HG02943 (cell line): Measurements from ENCODE around the gene DIO1.

ENCODE experiments used
- ATAC-seq: cut with Tn5 transposase; IDR thresholded peaks from one replicate; pipeline ENCODE4 v1.9.1; 2021; ENCODE audit warnings: mild to moderate bottlenecking, low read depth, moderate library complexity; ENCODE audit not compliant: unreplicated experiment

DIO1 gene

GRCh38 chr1:53892911-53893310 lies 1.1 kb upstream of the DIO1 start:
- no peak for ATAC-seq

DNA sequence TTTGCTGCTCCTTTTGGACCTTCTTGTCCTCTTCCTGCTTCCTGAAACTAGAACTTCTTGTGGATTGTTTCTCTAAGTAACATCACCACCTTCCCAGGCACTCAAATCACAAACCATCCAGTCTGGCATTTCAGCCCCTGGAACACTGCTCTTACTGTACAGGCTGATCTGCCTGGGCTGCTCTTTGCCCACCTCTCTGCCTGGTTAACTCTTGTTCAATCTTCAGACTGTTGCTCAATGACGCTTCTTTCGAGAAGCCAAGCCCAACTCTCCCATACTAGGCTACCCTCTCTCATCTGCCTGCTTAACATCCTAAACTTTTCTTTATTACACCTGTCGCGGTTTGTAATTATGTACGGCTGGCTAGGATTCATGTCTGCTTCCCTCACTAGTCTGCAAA lies 657 bp downstream of the DIO1 start:
- ATAC-seq, result no peak

DNA sequence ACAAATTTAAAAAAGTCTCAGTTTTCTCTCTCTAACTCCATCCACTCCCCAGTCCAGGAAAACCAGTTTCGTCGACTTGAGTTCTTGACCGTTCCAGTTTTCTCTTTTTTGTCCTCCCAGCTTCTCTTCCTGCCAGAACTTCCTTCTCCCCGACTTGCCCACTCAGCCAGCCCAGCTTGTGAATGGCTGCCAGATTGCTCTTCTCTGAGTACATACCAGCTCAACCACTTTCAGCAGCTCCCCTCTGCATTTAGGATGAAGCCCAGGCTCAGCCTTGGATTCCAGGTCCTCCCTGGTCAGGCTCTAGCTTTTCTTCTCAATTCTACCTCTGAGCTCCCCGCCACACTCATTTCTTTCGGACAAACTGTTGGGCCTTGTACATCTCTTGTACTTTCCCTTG lies 1.4 kb downstream of the DIO1 start:
- no peak for ATAC-seq

DNA sequence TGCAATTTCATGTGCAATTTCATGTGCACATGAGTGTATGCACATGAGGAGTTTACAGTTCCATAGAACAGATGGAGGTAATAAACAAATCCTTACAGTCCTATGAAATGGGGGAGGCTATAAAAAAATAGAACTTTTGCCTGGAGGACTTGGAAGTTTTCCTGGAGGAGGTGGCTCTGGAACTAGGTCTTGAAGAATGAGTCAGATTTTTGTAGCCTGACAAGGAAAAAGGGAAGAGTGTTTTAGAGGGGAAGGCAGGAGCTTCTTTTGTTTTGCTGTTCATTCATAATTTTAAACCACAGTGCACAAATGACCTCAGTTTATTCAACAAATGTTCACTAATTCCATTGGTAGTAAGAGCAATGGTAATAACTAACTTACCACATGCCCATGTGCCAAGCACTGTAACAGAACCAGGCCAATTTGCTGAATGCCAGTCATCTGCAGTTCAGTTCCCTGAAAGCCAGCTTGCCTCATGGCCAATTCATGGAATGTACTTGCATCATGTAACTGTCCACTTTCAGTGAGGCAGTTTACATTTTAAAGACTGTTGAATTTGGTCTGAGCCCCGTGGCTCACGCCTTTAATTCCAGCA lies 2.7 kb downstream of the DIO1 start:
- ATAC-seq, result no peak

- ATAC-seq, result no peak
These were observed 5.2 kb downstream of the DIO1 start for GRCh38 chr1:53899206-53899628.

- no peak for ATAC-seq
These were observed 5.7 kb downstream of the DIO1 start for GRCh38 chr1:53899708-53900107.

DNA sequence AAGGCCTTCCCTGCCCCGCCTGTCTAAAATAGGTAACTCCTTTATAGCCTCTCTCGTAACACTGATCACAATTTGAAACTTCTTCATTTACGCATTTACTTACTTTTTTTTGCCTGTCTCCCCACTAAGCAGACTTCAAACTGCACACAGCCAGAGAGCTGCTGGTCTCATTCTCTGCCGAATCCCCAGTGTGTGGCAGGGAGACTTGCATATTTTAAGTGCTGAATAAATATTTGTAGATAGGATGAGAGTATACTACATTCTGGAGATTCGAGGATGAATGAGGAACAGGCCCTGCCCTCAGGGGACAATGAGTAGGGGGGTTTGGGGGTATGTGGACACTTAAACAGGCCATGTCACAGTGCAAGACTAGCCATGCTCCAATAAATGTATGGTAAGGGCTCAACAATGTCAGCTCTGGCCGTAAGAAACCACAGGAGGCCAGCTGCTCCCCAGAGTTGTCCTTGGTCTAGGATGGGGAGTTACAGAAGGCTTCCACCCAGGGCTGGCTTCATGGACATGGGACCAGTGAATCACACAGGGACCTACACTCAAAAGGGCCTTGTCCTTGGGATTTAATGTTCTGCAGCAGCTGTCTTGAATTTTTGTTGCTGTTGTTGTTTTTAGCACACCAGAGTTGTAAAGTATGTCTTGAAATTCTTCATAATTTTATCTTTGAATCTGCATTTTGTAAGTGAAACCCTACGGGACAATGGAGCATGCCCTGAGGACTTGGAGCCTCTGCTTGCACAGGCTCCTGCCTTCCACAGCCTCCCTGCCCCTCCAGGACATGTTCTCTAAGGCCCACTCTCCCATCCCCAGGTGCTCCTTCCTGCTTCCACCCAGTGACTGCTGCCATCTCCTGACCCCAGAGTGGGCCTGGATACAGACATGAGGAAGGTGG lies 8.5 kb downstream of the DIO1 start:
- no peak for ATAC-seq

- ATAC-seq, result no peak
These were observed 11.5 kb downstream of the DIO1 start for GRCh38 chr1:53905509-53905908.

DNA sequence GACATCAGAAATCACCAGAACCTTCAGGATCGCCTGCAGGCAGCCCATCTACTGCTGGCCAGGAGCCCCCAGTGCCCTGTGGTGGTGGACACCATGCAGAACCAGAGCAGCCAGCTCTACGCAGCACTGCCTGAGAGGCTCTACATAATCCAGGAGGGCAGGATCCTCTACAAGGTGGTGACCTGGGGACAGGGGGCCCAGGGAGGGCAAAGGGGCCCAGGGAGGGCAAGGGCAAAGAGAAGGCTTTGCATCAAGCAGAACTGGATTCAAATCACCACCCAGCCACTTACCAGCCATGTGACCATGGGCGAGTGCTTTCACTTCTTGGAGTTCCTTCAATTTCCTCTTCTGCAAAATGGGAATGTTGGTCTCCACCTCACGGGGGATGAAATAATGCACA lies 12.1 kb downstream of the DIO1 start:
- no peak for ATAC-seq

- ATAC-seq, result no peak
These were observed 16.0 kb downstream of the DIO1 start for GRCh38 chr1:53909946-53910345.

DNA sequence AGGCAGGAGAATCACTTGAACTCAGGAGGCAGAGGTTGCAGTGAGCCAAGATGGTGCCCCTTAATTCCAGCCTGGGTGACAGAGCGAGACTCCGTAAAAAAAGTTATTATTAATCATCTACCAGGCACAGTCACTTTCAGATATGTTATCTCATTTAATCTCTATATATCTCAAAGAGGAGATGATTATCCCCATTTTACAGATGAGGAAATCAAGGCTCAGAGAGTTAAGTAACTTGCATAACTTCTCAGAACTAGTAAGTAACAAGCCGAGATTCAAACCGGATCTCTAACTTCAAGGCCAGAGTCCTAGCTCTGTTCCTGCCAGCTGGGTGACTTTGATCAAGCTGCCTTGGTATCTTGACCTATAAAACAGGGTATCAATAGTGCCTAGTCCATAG lies 17.5 kb downstream of the DIO1 start:
- no peak for ATAC-seq

DNA sequence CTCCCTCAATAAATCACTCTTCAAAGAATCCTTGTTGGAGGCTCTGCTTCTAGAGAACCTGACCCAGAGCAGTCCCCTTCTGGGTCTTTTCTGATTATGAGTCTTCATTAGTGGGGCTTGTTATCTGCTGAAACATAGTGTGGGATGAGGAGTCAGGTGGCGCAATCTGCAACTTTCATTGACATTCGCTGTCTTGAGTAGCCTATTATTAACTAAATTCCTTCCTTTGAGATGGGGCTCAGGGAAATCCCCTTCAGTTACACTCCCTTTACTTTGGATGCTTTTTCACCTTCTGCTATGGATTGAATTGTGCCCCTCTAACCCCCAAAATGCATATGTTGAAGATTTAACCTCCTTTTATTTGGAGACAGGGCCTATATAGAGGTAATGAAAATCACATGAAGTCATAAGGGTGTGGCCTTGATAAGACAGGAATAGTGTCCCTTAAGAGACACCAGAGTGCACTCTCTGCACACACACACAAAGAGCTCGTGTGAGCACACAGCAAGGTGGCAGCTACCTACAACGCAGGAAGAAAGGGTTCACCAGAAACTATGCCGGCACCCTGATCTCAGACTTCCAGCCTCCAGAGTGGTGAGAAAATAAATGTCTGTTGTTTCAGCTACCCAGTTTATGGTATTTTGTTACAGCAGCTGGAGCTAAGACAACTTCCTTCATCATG lies 19.5 kb downstream of the DIO1 start:
- no peak for ATAC-seq

DNA sequence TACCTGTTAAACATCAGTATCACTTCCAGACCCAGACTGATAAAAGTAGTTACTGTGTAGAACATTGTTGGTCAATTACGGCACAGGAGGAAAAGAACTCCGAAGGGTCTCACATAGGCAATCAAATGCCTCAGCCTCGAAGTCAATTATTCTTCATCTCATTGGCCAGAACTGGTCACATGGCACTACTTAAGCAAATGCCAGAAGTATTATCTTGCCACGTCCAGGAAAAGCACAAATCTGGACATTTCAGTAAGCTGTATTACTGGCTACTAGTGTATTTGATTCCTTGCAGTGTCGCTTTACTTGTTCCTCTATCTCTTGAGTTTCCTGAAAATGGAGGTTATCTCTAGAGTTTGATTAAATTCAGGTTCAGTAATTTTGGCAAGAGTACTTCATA lies 24.4 kb downstream of the DIO1 start:
- no peak for ATAC-seq

DNA sequence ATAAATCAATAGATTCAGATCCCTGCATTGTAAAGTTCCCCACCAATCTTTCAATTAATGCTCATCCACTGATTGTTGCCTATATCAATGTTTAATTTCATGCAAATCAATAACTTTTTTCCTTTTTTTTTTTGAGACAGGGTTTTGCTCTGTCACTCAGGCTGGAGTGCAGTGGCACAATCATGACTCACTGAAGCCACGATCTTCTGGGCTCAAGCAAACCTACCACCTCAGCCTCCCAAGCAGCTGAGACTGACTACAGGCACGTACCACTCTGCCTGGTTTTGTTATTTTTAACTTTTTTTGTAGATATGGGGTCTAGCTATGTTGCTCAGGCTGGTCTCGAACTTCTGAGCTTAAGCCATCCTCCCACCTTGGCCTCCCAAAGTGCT lies 25.7 kb downstream of the DIO1 start:
- no peak for ATAC-seq

DNA sequence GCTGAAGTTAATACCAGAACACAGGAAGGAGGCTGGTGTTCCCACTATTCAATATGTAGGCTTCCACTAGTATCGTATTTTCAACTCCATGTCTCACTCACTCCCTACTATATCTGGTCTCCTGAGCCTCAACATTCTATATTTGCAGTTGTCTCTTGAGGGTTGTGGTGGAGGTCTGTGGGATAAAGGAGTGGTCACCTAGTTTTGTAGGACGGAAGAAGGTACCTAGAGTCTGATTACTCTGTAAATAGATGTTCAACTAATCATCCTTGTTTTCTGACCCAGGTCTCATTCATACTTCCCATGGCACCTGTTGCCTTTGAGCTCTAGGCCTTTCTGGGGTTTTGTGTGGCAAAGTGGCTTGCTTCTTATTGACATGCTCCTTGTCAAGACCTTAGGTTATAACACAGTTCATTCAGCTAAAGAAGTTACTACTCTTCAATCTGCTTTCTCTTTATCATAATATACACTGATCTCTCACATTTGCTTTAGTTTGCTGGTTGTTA lies 33.4 kb downstream of the DIO1 start:
- ATAC-seq, result no peak

DNA sequence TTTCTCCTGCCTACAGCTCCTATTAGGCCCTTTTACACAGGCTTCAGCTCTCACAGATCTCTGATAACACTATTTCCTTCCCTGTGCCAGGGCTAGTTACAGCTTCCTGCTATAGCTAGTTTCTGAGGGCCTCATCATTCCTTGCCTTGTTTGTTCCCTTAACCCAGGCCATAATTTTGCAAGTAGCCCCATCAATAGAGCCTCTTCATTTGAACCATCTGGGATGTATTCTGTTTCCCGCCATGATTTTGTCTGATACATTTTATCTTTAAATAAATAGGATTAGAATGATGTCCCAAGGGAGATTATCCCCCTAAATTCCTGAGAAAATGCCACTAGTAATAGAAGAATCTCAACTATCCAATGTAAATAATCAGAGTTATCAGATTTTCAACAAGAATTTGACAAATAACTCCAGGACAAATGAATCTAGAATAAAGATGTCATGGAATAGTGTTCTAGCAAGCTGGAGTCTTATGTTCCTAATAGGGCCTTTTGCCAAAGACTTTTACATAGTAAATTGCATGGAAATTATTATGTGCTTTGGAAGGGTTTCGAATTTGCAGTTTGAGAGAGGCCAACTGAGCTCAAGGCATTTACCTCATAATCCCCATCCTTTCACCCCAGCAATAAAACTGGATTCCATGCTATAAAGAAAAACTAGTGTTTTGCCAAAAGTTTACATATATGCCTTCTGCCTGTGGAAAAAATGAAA lies 35.4 kb downstream of the DIO1 start:
- no peak for ATAC-seq

DNA sequence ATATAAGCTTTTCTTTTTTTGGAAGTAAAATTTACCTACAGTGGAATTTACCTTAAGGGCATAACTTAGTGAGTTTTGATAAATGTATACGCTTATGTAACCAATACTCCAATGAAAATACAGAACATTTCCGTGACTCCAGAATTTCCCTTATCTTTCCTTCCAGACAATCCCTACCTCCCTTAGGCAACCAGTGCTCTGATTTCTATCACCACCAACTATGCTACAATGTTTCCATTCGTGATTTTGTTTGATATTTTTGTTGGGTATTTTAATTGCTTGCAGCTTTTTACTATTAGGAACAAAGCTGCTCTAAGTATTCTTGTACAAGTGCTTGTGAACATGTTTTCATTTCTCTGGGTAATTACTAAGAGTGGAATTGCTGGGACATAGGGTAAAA lies 36.9 kb downstream of the DIO1 start:
- ATAC-seq, result no peak

DNA sequence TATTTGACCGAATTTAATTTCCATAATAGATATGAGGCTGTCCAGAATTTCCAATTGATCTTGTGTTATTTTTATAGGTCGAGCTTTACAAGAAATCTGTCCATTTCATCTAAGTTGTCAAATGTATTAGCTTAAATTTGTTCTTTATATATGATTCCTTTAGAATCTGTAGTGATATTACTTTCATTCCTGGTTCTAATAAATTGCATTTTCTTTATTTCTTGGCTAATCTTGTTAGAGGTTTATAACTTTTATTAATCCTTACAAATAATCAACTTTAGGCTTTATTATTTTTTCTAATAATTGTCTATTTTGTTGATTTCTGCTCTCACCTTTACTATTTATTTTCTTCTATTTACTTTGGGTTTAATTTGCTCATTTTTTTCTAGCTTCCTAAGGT lies 37.5 kb downstream of the DIO1 start:
- no peak for ATAC-seq

DNA sequence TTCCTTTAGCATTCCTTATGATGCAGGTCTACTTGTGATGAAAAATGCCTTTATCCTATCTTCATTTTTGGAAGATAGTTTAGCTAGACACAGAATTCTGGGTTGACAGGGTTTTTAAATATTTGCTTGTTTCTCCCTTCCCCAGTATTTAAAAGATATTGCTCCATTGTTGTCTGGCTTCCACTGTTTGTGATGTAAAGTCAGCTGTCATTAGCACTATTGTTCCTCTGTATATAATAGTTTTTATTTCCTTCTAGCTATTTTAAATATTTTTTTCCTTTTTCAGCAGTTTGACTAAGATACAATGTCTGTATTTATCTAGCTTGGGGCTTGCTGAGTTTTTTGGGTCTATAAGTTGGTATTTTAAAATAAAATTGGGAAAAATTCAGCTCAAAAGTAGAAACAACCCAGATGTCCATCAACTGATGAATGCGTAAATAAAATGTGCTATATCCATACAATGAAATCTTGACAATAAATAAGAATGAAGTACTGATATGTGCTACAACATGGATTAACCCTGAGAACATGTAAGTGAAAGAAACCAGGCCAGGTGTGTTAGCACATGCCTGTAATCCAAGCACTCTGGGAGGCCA lies 40.3 kb downstream of the DIO1 start:
- no peak for ATAC-seq

DNA sequence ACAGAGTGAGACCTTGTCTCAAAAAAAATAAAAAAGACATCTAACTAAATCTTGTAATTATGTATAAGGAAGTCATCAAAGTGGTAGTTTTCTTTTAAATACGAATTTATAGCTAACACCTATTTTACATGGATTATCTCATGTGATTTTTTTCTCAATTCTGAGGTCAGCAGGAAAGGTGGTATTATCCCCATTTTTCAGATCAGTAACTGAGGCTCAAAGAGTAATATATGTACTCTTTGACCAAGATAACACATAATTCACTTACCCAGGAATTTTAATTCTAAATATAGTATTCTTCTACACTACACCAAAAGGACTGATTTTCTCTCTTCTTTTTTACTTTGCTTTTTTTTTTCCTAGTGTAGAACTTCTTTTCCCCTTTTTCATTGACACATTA lies 42.4 kb downstream of the DIO1 start:
- ATAC-seq, result no peak
